ENCODE data around the gene PALM2AKAP2. TPM values are rescaled to one million over a fixed set of nuclear protein-coding genes. Genes with fewer than 3 reads are reported as not detected.

PALM2AKAP2 gene
- total and polyA plus RNA-seq, 4 donors, result 0.51 to 37.7 (median 9.7) TPM

GRCh38 chr9:109767814-109768213 is 12.2 kb upstream of the PALM2AKAP2 start:
- WGBS, 2 donors, result 56 to 73% methylated on average over 1 of the region's 1 CpG

GRCh38 chr9:109769250-109769649 is 10.7 kb upstream of the PALM2AKAP2 start:
- 40 to 42% methylated on average over 2 of the region's 2 CpGs for WGBS, 2 donors
- peaks cover 0 to 13% (median 11%) of the 10 kb centered on the region in 5 donors for H3K4me1 ChIP-seq (ENCODE audit: control insufficient read depth in 5 of 5, insufficient read depth in 5 of 5, low read length in 5 of 5)
- no peak overlapping the region for H3K4me3 ChIP-seq
- TF ChIP-seq CTCF (IDR thresholded peaks at IDR 0.05; ENCODE audit: control extremely low read depth, extremely low read depth), result no peak
- H3K36me3 ChIP-seq (ENCODE audit: control insufficient read depth in 4 of 4, insufficient read depth in 4 of 4, low read length in 4 of 4), result no peaks in the 10 kb centered on the region
- DNase-seq (no peak), ATAC-seq (ENCODE audit: insufficient read depth, low FRiP score) (no peak)
- no peak overlapping the region for H3K9ac ChIP-seq (ENCODE audit: insufficient read depth in 1 of 2, low read length in 2 of 2)
- no peaks in the 10 kb centered on the region for H3K27me3 ChIP-seq (ENCODE audit: control insufficient read depth in 3 of 3, insufficient read depth in 3 of 3, low read length in 2 of 3)
- no peaks in the 10 kb centered on the region for H3K9me3 ChIP-seq (ENCODE audit: control insufficient read depth in 4 of 4, insufficient read depth in 3 of 4, low read length in 3 of 4)
- H3K27ac ChIP-seq (ENCODE audit: low read depth in 1 of 2, low read length in 1 of 2), result no peak overlapping the region

More at GRCh38 chr9:109767814-109768213, 12.2 kb upstream of the PALM2AKAP2 start:
- ATAC-seq (ENCODE audit: insufficient read depth, low FRiP score) (no peak), DNase-seq (no peak)
- Histone ChIP-seq H3K27ac (ENCODE audit: low read depth in 1 of 2, low read length in 1 of 2) (no peak overlapping the region), H3K27me3 (ENCODE audit: control insufficient read depth in 3 of 3, insufficient read depth in 3 of 3, low read length in 2 of 3) (no peaks in the 10 kb centered on the region), H3K9ac (ENCODE audit: insufficient read depth in 1 of 2, low read length in 2 of 2) (no peak overlapping the region), H3K9me3 (ENCODE audit: control insufficient read depth in 4 of 4, insufficient read depth in 3 of 4, low read length in 3 of 4) (no peaks in the 10 kb centered on the region), H3K4me3 (no peak overlapping the region), H3K36me3 (ENCODE audit: control insufficient read depth in 4 of 4, insufficient read depth in 4 of 4, low read length in 4 of 4) (no peaks in the 10 kb centered on the region), H3K4me1 (ENCODE audit: control insufficient read depth in 5 of 5, insufficient read depth in 5 of 5, low read length in 5 of 5) (peaks cover 0 to 13% (median 11%) of the 10 kb centered on the region in 5 donors)
- no peak for TF ChIP-seq CTCF (IDR thresholded peaks at IDR 0.05; ENCODE audit: control extremely low read depth, extremely low read depth)

GRCh38 chr9:109770101-109770500 is 9.9 kb upstream of the PALM2AKAP2 start:
- Histone ChIP-seq H3K9me3 (ENCODE audit: control insufficient read depth in 4 of 4, insufficient read depth in 3 of 4, low read length in 3 of 4) (no peaks in the 10 kb centered on the region), H3K27me3 (ENCODE audit: control insufficient read depth in 3 of 3, insufficient read depth in 3 of 3, low read length in 2 of 3) (no peaks in the 10 kb centered on the region), H3K9ac (ENCODE audit: insufficient read depth in 1 of 2, low read length in 2 of 2) (no peak overlapping the region), H3K27ac (ENCODE audit: low read depth in 1 of 2, low read length in 1 of 2) (no peak overlapping the region), H3K4me1 (ENCODE audit: control insufficient read depth in 5 of 5, insufficient read depth in 5 of 5, low read length in 5 of 5) (peaks cover 0 to 13% (median 11%) of the 10 kb centered on the region in 5 donors), H3K36me3 (ENCODE audit: control insufficient read depth in 4 of 4, insufficient read depth in 4 of 4, low read length in 4 of 4) (no peaks in the 10 kb centered on the region), H3K4me3 (no peak overlapping the region)
- ATAC-seq (ENCODE audit: insufficient read depth, low FRiP score), result no peak
- DNase-seq, result no peak
- TF ChIP-seq CTCF (IDR thresholded peaks at IDR 0.05; ENCODE audit: control extremely low read depth, extremely low read depth), result no peak
- 92 to 96% methylated on average over 1 of the region's 1 CpG for WGBS, 2 donors

DNA sequence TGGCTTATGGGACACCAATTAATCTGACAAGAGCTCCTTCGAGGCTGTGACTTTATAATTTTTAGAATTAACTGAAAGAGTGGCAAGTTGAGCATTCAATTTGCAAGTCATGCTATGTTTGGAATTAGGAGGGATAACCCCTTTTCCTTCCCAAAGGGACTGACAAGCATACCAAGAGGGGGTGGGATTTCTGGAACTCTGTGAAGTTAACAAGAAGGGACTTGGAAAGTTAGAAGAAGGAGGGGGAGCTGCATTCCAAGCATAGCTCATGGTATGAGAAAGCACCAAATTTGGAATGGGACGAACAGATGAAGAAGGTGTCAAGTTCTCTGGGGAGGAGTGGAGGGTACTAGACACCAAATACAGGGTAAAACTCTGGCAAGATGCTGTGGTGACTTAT is 8.9 kb upstream of the PALM2AKAP2 start:
- no peaks in the 10 kb centered on the region for H3K9me3 ChIP-seq (ENCODE audit: control insufficient read depth in 4 of 4, insufficient read depth in 3 of 4, low read length in 3 of 4)
- no peaks in the 10 kb centered on the region for H3K27me3 ChIP-seq (ENCODE audit: control insufficient read depth in 3 of 3, insufficient read depth in 3 of 3, low read length in 2 of 3)
- H3K4me3 ChIP-seq, result no peak overlapping the region
- no peaks in the 10 kb centered on the region for H3K36me3 ChIP-seq (ENCODE audit: control insufficient read depth in 4 of 4, insufficient read depth in 4 of 4, low read length in 4 of 4)
- no peak for TF ChIP-seq CTCF (IDR thresholded peaks at IDR 0.05; ENCODE audit: control extremely low read depth, extremely low read depth)
- peak in 2 of 3 donors; percentile 54 to 55 for DNase-seq
- H3K4me1 ChIP-seq (ENCODE audit: control insufficient read depth in 5 of 5, insufficient read depth in 5 of 5, low read length in 5 of 5), result peaks cover 0 to 13% (median 11%) of the 10 kb centered on the region in 5 donors
- no peak overlapping the region for H3K9ac ChIP-seq (ENCODE audit: insufficient read depth in 1 of 2, low read length in 2 of 2)
- no peak overlapping the region for H3K27ac ChIP-seq (ENCODE audit: low read depth in 1 of 2, low read length in 1 of 2)
- no peak for ATAC-seq (ENCODE audit: insufficient read depth, low FRiP score)
- WGBS, 2 donors, result 34 to 50% methylated on average over 2 of the region's 2 CpGs

Data from lung (tissue), 12 donors.